T-helper 2 cell treated with Interferon-gamma antibody and Interleukin-4, amounts not matched to agents 5 μg/mL and 100 μg/mL, for 36 hours (primary cell): ENCODE results near the gene CRIM1.

Source experiments
- DNase-seq: peaks from one replicate; pipeline ENCODE4 v3.0.0; 2021; ENCODE audit warnings: low spot score
- H3K27ac Mint-ChIP-seq: one replicate; pipeline ENCODE4 v1.8.0; 2021; ENCODE audit warnings: mild to moderate bottlenecking, mixed read lengths
- H3K27me3 Mint-ChIP-seq: one replicate; pipeline ENCODE4 v1.8.0; 2021; ENCODE audit warnings: low read depth, mixed read lengths
- H3K36me3 Mint-ChIP-seq: one replicate; pipeline ENCODE4 v1.8.0; 2021; ENCODE audit warnings: low read depth, mixed read lengths
- H3K4me1 Mint-ChIP-seq: one replicate; pipeline ENCODE4 v1.8.0; 2021; ENCODE audit warnings: low read depth, mixed read lengths
- H3K4me3 Mint-ChIP-seq: one replicate; pipeline ENCODE4 v1.8.0; 2022; ENCODE audit warnings: mild to moderate bottlenecking, moderate library complexity, mixed read lengths
- H3K9me3 Mint-ChIP-seq: one replicate; pipeline ENCODE4 v1.8.0; 2021; ENCODE audit warnings: mixed read lengths

Gene CRIM1

DNA sequence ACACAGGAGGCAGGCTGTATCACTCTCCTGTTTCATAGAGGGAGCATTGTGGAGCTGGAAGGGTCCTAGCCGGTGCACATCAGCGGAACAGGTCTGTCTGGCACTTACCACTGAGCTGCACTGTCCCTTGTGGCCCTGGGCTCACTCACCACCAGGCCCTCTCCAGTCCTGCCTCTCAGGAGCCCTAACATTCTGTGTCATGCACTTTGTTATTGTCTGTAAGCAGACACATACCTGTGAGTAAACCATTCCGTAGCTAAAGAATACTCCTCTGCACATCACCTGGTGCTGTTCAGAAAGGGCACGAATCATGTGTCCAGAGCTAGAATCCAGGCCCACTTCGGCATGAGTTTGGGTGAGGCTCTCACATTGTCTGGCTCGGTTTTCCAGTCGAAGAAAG lies 93.6 kb downstream of the CRIM1 start:
- H3K4me3 Mint-ChIP-seq: no peak overlapping the region
- no peaks in the 10 kb centered on the region for H3K36me3 Mint-ChIP-seq
- DNase-seq: no peak
- no peak overlapping the region for H3K27ac Mint-ChIP-seq
- peaks cover 4% of the 10 kb centered on the region for H3K27me3 Mint-ChIP-seq
- H3K4me1 Mint-ChIP-seq: no peaks in the 10 kb centered on the region
- H3K9me3 Mint-ChIP-seq: no peaks in the 10 kb centered on the region

DNA sequence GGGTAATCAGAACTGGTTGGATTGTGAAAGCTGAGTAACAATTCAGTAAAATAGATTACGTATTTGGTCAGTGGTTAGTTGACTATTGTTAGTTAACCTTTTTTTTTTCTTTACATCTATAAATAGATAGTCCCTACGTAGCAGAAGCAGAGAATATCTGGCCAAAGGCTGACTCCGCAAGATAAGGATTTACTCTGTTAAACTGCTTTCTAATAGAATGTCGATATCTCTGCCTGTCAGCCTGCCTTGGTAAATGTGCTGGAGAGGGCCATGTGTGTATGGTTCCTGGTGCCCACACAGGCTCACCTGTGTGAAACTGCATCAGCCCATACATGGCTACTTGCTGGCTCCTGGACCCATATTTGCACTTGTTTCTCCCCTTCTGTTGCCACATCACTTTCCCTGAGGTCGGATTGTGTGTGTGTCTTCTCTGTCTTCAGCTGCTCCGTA lies 94.4 kb downstream of the CRIM1 start:
- Mint-ChIP-seq H3K27me3 (peaks cover 4% of the 10 kb centered on the region), H3K36me3 (no peaks in the 10 kb centered on the region), H3K27ac (no peak overlapping the region), H3K4me1 (no peaks in the 10 kb centered on the region), H3K4me3 (no peak overlapping the region), H3K9me3 (no peaks in the 10 kb centered on the region)
- no peak for DNase-seq

DNA sequence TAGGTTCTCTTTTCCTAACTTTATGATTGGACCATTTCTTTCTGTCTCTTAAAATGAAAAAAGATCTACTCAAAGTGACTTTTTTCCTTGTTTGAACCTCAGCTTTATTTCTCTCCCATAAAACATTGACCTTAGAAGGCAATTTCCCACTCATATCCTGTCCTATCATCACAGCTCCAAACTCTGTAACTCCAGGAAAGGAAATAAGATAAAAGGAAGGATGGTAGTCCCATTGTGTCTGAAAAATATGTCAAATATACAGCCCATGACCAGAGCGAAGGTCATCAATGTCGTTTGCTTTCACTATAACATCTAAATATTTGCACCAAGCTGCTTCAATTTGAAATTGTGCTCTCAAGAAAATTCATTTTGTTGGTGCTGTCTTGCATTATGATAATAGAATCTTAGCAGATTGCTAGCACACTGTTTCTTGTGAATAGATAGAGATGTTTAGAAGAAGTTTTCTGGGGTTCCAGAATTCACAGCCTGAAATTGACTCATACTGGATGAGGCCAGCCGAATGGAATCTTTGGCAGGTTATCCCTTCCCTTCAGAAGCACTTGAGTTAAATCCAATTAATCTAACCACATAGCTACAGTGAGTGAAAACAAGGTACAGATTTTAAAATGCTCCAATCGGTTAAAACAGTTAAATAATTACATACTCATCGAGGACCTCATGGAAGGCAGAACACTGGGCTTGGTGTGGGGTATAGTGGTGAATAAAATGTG lies 95.1 kb downstream of the CRIM1 start:
- Mint-ChIP-seq H3K36me3 (no peaks in the 10 kb centered on the region), H3K27ac (no peak overlapping the region), H3K9me3 (no peaks in the 10 kb centered on the region), H3K4me1 (no peaks in the 10 kb centered on the region), H3K4me3 (no peak overlapping the region), H3K27me3 (no peaks in the 10 kb centered on the region)
- no peak for DNase-seq

GRCh38 chr2:36451512-36451911 lies 95.9 kb downstream of the CRIM1 start:
- DNase-seq: no peak
- no peak overlapping the region for H3K27ac Mint-ChIP-seq

GRCh38 chr2:36452260-36452659 lies 96.7 kb downstream of the CRIM1 start:
- no peaks in the 10 kb centered on the region for H3K27me3 Mint-ChIP-seq
- no peaks in the 10 kb centered on the region for H3K36me3 Mint-ChIP-seq
- H3K4me1 Mint-ChIP-seq: no peaks in the 10 kb centered on the region
- no peak for DNase-seq
- H3K27ac Mint-ChIP-seq: no peak overlapping the region
- no peaks in the 10 kb centered on the region for H3K9me3 Mint-ChIP-seq
- H3K4me3 Mint-ChIP-seq: no peak overlapping the region

More at GRCh38 chr2:36451512-36451911, 95.9 kb downstream of the CRIM1 start:
- H3K27me3 Mint-ChIP-seq: no peaks in the 10 kb centered on the region
- no peaks in the 10 kb centered on the region for H3K4me1 Mint-ChIP-seq
- no peak overlapping the region for H3K4me3 Mint-ChIP-seq
- H3K9me3 Mint-ChIP-seq: no peaks in the 10 kb centered on the region
- no peaks in the 10 kb centered on the region for H3K36me3 Mint-ChIP-seq

GRCh38 chr2:36453652-36454051 lies 98.1 kb downstream of the CRIM1 start:
- no peak for DNase-seq
- no peaks in the 10 kb centered on the region for H3K27me3 Mint-ChIP-seq
- H3K4me1 Mint-ChIP-seq: no peaks in the 10 kb centered on the region

DNA sequence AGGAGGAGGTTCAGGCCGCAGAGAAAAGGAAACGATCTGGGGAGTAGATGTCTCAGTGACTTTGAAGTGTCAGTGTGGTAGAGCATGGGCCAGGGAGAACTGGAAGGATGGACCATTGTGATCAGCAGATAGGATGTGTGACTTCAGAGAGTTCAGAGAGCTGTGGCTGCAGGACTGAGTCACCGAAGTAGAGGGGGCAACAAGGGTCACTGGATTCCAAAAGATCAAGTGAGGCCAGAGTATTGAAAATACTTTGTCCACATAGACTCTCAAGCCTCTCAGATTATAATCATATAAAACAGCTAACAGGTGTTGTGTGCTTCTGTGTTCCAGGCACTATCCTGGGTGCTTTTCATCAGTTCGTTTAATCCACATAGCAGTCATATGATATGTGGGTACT lies 99.4 kb downstream of the CRIM1 start:
- Mint-ChIP-seq H3K36me3 (no peaks in the 10 kb centered on the region), H3K9me3 (no peaks in the 10 kb centered on the region), H3K27ac (no peak overlapping the region), H3K27me3 (no peaks in the 10 kb centered on the region), H3K4me1 (no peaks in the 10 kb centered on the region), H3K4me3 (no peak overlapping the region)
- no peak for DNase-seq

More at GRCh38 chr2:36453652-36454051, 98.1 kb downstream of the CRIM1 start:
- Mint-ChIP-seq H3K27ac (no peak overlapping the region), H3K36me3 (no peaks in the 10 kb centered on the region), H3K4me3 (no peak overlapping the region), H3K9me3 (no peaks in the 10 kb centered on the region)

DNA sequence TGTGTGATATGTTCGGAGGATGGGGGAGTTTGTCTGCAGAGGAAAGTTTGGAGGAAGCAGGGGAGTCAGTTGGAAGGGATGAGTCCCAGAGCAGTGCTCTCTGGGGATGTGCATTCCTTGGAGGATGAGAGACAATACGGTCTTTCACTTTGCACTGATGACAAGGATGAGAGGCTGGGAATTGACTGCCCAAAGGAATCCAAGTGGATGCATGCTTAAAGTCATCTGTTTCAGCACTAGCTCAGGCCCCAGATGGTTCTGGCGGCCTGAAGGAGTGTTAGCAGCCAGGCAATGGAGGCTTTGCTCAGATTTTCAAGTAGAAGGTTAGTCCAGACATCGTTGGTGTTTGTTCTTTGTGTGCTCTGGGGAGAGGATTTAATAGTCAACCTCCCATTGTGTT lies 100.2 kb downstream of the CRIM1 start:
- no peak overlapping the region for H3K27ac Mint-ChIP-seq
- no peaks in the 10 kb centered on the region for H3K4me1 Mint-ChIP-seq
- H3K4me3 Mint-ChIP-seq: no peak overlapping the region
- H3K9me3 Mint-ChIP-seq: no peaks in the 10 kb centered on the region
- DNase-seq: no peak
- no peaks in the 10 kb centered on the region for H3K36me3 Mint-ChIP-seq
- no peaks in the 10 kb centered on the region for H3K27me3 Mint-ChIP-seq

DNA sequence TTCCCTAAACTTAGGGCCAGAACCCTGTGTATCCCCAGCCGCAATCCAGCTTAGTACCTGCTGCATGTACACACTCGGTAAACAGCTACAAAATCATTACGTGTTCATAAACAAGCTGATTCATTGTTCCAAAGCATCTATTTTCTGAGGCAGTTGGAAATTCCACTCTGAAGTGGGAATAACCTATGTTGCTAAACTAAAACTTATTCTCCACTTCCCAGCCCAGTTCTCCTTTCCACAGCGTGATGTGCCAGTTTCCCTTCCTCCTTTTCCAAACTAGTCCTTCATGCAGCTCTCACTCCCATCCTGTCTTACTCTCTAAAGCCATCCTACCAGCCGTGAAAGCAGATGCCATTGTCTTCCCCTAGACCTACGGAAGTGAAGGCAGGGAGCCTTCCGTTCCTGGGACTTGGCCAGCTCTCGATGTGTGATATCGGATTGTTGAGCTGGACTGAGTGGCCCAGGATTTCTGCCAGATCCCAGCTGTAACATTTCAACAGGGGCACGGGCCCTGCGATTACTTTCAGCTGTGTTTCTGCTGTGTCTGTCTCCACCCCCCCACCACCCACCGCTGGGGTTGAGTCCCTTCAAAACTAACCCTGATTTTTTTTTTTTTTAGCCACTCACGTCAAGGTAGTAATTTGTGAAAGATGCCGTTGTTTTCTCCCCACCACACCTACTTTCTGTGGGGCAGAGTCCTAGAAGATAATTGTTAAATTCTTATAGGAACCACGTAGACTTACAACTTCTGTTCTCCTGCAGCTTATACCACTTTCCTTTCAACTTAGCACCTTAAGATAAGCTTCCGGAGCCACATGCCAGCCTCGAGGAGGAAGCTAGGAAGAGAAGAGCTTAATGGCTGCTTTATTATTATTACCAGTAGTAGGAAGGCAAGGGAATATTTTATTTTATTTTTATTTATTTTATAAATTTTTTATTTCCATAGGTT lies 100.9 kb downstream of the CRIM1 start:
- Mint-ChIP-seq H3K27me3 (no peaks in the 10 kb centered on the region), H3K4me1 (no peaks in the 10 kb centered on the region), H3K9me3 (no peaks in the 10 kb centered on the region), H3K36me3 (no peaks in the 10 kb centered on the region), H3K27ac (no peak overlapping the region), H3K4me3 (no peak overlapping the region)
- no peak for DNase-seq

DNA sequence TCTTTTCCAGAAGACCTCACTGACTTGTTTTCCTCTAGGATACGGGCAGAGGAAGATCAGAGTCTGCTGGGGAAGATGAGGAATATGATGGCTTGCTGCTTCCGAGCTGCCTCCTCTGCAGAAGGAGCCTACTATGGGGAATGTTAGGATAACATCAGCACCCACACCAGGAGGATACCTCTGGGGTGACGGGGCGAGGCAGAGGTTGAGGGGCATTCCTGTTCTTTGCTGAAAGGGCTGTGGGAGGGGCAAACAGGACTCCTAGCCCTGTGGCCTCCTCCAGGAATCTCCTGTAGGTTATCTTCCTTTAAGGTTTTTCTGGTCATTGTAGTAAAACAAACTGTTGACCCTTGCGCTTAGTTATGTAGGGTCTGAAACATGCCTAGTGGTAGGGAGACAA lies 102.5 kb downstream of the CRIM1 start:
- DNase-seq: no peak
- Mint-ChIP-seq H3K36me3 (no peaks in the 10 kb centered on the region), H3K4me1 (no peaks in the 10 kb centered on the region), H3K4me3 (no peak overlapping the region), H3K27me3 (no peaks in the 10 kb centered on the region), H3K27ac (no peak overlapping the region), H3K9me3 (no peaks in the 10 kb centered on the region)

GRCh38 chr2:36459725-36460137 lies 104.2 kb downstream of the CRIM1 start:
- no peaks in the 10 kb centered on the region for H3K9me3 Mint-ChIP-seq
- H3K27ac Mint-ChIP-seq: no peak overlapping the region
- H3K36me3 Mint-ChIP-seq: no peaks in the 10 kb centered on the region
- no peak overlapping the region for H3K4me3 Mint-ChIP-seq
- no peaks in the 10 kb centered on the region for H3K27me3 Mint-ChIP-seq
- H3K4me1 Mint-ChIP-seq: no peaks in the 10 kb centered on the region
- no peak for DNase-seq

- Mint-ChIP-seq H3K27ac (no peak overlapping the region), H3K9me3 (no peaks in the 10 kb centered on the region), H3K4me3 (no peak overlapping the region), H3K27me3 (no peaks in the 10 kb centered on the region), H3K4me1 (no peaks in the 10 kb centered on the region), H3K36me3 (no peaks in the 10 kb centered on the region)
- no peak for DNase-seq
Measured at GRCh38 chr2:36461039-36461681, 105.6 kb downstream of the CRIM1 start.

DNA sequence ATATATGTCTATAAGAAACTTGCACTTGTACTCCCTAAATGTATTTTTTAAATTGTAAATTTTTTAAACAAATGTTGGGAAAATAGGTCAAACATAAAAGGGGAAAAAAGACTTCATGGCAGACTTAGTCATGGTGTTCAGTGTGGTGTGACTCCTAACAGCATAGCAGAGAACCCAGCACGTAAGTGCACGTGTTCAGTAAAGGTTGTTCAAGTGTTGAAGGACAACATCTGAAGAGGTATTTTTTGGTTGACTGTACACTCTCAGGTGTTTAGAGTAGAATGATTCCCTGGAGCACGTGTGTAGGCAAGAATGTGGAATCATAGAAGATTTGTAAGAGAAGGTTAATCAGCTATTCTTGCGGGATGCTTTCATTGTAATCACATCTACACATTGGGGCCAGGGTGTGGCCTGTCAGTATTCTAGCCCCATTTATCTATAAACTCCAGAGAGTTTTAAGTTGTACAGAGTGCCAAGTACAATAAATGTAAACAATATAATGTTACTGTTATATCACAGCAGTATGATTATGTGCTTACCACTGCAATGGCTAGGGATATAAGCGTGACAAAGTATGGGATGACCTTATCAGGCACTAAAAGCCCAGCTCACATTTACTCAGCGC lies 106.8 kb downstream of the CRIM1 start:
- Mint-ChIP-seq H3K27ac (no peak overlapping the region), H3K4me1 (no peaks in the 10 kb centered on the region), H3K9me3 (no peaks in the 10 kb centered on the region), H3K4me3 (no peak overlapping the region), H3K36me3 (no peaks in the 10 kb centered on the region), H3K27me3 (no peaks in the 10 kb centered on the region)
- no peak for DNase-seq
